GM19452 (cell line): ENCODE data around the gene MAPK14.
"Not testable (repeated sequence)": the region's sequence is repeated elsewhere in the genome, so short reads cannot be mapped to it uniquely, and the experiment has no call there.

Experiments
- ATAC-seq: cut with Tn5 transposase; IDR thresholded peaks from one replicate; pipeline ENCODE4 v1.9.1; 2021; ENCODE audit not compliant: unreplicated experiment

MAPK14 gene

GRCh38 chr6:36027501-36028087, at the start of gene MAPK14:
Gene MAPK14 (plus strand): TSS chr6:36027808. CDS start chr6:36028158, 350 bp downstream.
- ATAC-seq: peak; percentile 82

DNA sequence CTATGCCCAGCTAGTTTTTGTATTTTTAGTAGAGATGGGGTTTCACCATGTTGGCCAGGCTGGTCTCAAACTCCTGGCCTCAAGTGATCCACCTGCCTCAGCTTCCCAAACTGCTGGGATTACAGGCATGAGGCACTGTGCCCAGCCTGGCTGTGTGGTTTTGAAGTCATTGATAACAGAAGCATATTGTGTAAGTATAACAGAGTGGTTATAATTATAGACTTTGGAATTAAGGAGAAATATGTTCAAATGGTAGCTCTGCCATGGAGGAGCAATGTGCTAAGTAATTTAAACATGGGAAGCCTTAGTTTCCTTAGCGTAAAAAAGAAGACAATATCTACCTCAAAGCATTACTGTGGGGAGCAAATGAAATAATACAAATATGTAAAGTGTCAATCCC, 47.5 kb upstream of the MAPK14 start:
- not testable (repeated sequence) for ATAC-seq

DNA sequence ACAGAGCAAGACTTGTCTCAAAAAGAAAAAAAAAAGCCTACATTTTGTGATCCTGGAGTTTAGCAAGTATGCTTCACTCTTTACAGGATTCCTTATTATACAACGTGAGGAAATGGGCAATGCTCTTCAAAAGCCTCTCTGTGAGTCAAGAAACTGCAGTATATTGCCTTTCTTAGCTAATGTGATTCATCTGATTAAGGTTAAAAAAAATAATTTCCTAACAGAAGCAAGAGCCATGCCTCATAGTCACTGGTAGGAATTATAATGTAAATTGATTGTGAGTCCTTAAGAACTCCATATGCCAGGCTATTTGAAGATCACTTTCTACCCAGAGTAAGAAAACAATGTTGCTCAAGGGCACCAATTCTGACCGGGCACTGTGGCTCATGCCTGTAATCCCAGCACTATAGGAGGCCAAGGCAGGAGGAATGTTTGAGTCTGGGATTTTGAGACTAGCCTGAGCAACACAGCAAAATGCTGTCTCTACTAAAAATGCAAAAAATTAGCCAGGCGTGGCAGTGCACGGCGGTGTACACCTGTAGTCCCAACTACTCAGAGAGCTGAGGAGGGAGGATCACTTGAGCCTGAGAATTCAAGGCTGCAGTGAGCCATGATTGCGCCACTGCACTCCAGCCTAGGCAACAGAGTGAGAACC, 46.5 kb upstream of the MAPK14 start:
- no peak for ATAC-seq

DNA sequence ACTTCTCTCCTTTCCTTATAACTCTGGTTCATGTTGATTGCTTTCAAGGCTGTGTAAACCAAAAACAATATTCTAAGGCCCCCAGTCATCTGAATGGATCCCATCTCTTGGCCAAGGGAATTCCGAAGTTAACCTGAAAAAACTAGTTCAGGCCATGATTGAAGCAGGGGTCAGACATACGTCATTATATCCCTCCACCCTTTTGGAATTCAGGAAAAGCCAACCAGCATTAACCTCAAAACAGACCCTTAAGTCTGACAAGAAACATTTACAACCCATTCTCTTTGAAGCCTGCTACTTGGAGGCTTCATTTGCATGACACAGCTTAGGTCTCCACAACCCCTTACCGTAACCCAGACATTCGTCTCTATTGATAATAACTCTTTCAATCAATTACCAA, 42.9 kb upstream of the MAPK14 start:
- no peak for ATAC-seq

GRCh38 chr6:35988047-35988446, 39.6 kb upstream of the MAPK14 start:
- not testable (repeated sequence) for ATAC-seq

DNA sequence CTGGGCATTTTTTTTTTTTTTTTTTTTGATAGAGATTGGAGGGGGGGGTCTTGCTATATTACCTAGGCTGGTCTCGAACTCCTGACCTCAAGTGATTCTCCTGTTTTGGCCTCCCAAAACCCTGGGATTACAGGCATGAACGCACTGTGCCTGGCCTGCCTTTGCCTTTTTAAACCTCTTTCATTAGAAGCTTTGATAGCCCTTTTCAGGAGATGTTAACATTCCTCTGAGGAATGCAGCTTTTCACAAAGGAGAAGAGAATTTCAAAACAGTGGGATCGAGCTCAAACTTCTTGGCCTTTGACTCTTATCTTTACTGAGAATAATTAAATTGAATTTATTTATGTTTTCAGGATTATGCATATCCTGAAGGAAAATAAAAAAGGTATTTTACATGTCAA, 34.5 kb upstream of the MAPK14 start:
- ATAC-seq: no peak

DNA sequence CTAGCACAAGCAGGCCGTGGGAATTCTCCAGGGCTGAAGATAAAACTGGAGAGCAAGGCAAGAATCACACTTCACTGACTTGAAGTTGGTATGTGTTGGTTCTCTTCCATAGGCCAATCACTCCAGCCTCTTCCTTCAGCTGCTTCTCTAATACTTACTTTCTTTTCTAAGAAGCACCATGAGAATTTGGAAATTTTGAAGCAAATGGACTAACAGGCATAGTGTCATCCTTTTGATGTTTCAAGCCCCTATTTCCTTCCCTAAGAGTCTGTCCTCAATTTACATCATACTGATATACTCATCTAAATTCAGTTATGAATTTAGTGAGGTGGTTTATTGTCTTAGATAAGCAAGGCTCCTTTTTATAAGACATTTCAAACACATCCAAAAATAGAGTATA, 27.2 kb upstream of the MAPK14 start:
- ATAC-seq: no peak

GRCh38 chr6:36015666-36016065, 11.9 kb upstream of the MAPK14 start:
- no peak for ATAC-seq

GRCh38 chr6:36018339-36018738, 9.3 kb upstream of the MAPK14 start:
- ATAC-seq: no peak

DNA sequence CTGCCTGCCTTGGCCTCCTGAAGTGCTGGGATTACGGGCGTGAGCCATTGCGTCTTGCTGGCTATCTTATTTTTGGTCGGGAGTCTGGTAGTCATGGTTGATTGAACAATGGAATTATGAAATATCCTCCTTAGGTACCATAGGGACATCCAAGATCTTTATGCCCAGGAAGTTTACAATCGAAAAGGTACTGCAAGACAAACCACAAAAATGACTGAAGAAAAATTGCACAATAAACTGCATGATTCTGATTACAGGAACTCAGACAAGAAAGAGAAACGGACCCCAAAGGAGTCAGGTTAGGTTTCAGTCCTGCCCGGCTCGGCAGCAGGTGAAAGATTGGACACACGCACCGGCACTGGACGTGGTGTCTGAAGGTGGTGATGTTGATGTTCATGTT, 8.4 kb upstream of the MAPK14 start:
- ATAC-seq: no peak

DNA sequence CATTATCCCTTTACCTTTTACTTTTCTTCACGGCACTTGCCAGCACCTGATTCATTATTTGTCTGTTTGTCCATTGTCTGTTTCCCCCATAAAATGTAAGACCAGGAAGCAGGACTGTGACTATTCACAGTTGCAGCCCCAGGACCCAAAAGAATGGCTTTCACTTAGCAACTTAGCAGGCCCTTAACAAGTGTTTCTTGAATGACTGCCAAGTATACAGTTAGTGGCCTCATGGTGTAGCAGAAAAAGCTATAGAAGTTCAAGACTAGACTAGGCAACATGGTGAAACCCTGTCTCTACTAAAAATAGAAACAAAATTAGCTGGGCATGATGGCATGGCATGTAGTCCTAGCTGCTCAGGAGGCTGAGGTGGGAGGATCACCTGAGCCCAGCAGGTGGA, 7.5 kb upstream of the MAPK14 start:
- ATAC-seq: no peak

DNA sequence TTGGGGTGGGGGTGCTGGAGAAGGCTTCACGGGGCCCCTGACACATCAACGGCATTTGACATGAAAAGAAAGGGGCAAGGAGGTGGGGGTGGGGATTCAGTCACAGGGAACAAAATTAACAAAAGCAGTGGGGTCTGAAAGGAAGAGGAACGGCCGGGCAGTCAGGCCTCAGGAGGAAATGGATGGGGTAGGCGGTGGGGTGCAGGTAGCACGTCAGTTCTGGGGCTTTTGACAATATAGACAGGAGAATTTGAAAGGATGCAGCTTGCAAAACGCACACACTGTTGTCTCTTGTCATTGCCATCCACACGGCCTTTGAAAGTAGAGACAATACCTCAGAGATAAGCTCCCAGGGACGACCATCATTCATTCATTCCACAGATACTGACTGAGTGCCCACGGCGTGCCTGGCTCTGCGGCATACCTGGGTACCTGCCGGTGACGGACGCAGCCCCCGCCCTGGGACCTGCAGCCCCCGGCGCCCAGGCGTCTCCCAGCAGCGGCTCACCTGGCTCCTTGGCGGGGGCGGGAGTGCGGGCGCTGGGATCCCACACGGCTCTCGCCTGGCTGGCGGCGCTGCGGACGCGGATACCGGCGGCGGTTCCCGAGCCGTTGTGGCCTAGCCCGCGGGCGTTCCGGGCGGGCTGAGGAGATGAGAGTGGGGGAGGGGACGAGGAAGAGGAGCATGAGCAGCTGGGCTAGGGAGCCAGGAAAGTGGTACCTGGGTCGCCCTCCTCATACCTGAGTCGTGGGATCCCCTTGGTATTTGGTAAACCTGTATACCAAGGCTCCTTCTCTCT, 3.4 kb upstream of the MAPK14 start, which contains the start of gene SLC26A8:
Gene SLC26A8 (minus strand): TSS at position 646 of the 800 bp plus-strand sequence. CDS start 4,934 bp downstream, outside the sequence.
- no peak for ATAC-seq

- no peak for ATAC-seq
Observed at GRCh38 chr6:36025260-36025931, 2.2 kb upstream of the MAPK14 start.

DNA sequence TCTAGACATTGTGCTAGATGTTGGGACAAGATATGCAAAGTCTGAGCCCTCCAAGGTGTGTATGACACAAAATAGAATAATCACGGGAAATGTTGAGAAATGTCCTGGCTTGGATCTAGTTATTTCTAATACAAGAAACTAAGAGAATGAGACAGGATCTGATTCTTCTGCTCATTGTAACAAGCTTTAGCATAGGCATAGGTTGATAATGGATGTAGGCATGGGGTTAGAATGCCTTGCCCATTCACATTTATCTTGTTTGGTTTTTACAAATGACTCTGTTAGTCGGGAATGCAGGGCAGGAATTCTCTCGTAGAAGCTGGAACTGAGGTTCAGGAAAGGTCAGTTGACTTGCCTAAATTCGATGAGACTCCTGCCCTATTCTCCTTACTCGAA, 1.7 kb upstream of the MAPK14 start:
- ATAC-seq: no peak

GRCh38 chr6:36028088-36028876, 674 bp downstream of the MAPK14 start:
- ATAC-seq: peak; percentile 32

DNA sequence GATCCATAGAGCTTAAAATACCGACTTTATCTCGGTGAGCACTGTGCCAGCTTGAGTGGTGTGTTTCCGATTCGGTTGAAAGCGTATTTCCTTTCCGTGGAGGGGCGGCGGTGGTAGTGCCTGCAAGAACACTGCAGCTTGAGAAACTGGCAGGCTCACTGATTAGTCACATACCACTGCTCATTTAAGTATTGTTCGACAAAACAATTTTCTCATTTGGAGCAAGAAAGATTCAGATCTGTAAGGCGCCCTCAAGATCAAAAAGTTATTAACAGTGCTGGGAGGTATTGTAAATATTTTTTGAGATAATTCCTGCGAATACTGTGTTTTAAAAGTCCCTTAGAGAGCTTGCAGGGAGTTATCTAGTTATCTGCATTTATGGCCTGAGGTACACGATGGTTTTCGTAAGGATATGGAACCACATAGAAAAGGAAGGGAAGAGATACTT, 1.3 kb downstream of the MAPK14 start:
- ATAC-seq: no peak

- no peak for ATAC-seq
Observed at GRCh38 chr6:36029464-36029863, 1.9 kb downstream of the MAPK14 start.

DNA sequence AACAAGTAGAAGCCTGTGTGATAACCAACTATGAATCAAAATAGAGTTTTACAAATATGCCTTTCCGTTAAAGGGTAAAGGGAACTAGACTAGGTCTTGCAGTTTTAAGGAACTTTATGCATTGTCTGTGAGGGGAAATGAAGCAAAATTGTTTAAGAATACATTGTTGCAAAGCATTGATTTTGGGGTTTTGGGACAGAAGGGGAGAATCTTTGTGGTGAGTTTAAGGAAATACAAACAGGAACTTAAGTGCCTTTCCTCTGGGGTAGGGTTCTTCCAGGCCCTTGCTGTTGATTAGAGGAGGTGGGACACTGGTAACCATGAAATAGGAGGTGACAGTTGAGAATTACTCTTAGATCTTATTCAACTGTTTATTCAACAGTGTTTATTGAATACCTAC, 4.7 kb downstream of the MAPK14 start:
- no peak for ATAC-seq

DNA sequence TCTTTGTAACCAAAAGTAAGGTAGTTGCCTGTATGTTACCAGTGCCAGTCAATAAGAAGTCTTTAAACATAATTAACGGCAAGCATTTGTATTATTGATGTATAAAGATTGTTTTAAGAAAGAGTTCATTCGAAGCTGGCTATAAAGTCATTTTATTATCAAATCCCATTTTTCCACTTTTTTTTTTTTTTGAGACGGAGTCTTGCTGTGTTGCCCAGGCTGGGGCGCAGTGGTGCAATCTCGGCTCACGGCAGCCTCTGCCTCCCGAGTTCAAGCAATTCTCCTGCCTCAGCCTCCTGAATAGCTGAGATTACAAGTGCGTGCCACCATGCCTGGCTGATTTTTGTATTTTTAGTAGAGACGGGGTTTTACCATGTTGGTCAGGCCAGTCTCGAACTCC, 5.5 kb downstream of the MAPK14 start:
- ATAC-seq: not testable (repeated sequence)

DNA sequence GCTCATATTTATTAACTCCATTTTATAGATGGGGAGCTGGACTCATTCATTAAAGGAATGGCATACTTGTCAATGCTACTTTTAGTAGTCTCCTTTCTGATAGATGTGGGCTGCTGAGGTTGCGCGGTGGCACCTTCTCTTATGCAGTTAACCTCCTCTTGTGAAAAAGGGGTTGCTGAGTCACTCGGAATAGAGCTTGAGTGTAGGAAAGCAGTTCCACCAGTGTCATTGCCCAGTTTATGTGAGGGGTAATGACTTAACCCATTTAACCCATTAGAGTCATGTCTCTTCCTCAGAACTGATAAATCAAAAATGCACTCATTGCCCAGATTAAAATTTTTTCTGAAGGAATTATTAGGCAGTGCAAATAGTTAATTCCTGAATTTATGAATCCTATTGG, 6.3 kb downstream of the MAPK14 start:
- ATAC-seq: no peak

DNA sequence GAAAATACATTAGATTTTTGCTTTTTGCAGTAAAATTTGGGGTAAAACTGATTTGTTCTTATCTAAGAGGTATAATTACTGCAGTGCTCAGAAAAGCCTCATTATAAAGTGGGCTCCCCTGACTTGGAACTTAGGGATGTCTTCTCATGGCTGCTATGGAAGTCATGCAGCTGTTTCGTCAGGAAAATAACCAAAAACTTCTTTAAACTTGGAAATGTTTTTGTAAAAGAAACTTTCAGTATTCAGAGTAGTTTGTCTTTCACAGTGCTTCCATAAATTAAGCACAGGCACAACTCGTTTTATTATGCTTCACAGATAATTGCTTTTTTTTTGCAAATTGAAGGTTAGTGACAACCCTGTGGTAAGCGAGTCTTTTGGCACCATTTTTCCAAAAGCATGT, 6.8 kb downstream of the MAPK14 start:
- ATAC-seq: no peak
